ENCODE results near the gene PRKG1.

Gene PRKG1

GRCh38 chr10:51760864-51761640 is 686.8 kb downstream of the PRKG1 start:
- DNase-seq (ENCODE audit: low spot score): no peak

GRCh38 chr10:51763746-51764145 is 689.5 kb downstream of the PRKG1 start:
- DNase-seq (ENCODE audit: low spot score): no peak

GRCh38 chr10:51765284-51765971 is 691.1 kb downstream of the PRKG1 start:
- no peak for DNase-seq (ENCODE audit: low spot score)

GRCh38 chr10:51766423-51767102 is 692.3 kb downstream of the PRKG1 start:
- DNase-seq (ENCODE audit: low spot score): no peak

- no peak for DNase-seq (ENCODE audit: low spot score)
Measured at GRCh38 chr10:51767103-51767763, 692.9 kb downstream of the PRKG1 start.

- no peak for DNase-seq (ENCODE audit: low spot score)
Measured at GRCh38 chr10:51768886-51769465, 694.7 kb downstream of the PRKG1 start.

GRCh38 chr10:51770709-51771108 is 696.4 kb downstream of the PRKG1 start:
- DNase-seq (ENCODE audit: low spot score): no peak

GRCh38 chr10:51772387-51772786 is 698.1 kb downstream of the PRKG1 start:
- no peak for DNase-seq (ENCODE audit: low spot score)

- no peak for DNase-seq (ENCODE audit: low spot score)
Measured at GRCh38 chr10:51773681-51774080, 699.4 kb downstream of the PRKG1 start.

- DNase-seq (ENCODE audit: low spot score): no peak
Measured at GRCh38 chr10:51783941-51784340, 709.7 kb downstream of the PRKG1 start.

GRCh38 chr10:51786016-51786683 is 711.9 kb downstream of the PRKG1 start:
- no peak for DNase-seq (ENCODE audit: low spot score)

- no peak for DNase-seq (ENCODE audit: low spot score)
Measured at GRCh38 chr10:51786684-51787035, 712.4 kb downstream of the PRKG1 start.

GRCh38 chr10:51788273-51788672 is 714.0 kb downstream of the PRKG1 start:
- no peak for DNase-seq (ENCODE audit: low spot score)

- DNase-seq (ENCODE audit: low spot score): no peak
Measured at GRCh38 chr10:51789118-51789517, 714.8 kb downstream of the PRKG1 start.

GRCh38 chr10:51789903-51790302 is 715.6 kb downstream of the PRKG1 start:
- DNase-seq (ENCODE audit: low spot score): no peak

- DNase-seq (ENCODE audit: low spot score): no peak
Measured at GRCh38 chr10:51792678-51793077, 718.4 kb downstream of the PRKG1 start.

- no peak for DNase-seq (ENCODE audit: low spot score)
Measured at GRCh38 chr10:51800121-51800520, 725.8 kb downstream of the PRKG1 start.

GRCh38 chr10:51800725-51801424 is 726.6 kb downstream of the PRKG1 start:
- DNase-seq (ENCODE audit: low spot score): no peak

GRCh38 chr10:51802030-51802429 is 727.7 kb downstream of the PRKG1 start:
- DNase-seq (ENCODE audit: low spot score): no peak

- DNase-seq (ENCODE audit: low spot score): no peak
Measured at GRCh38 chr10:51804866-51805265, 730.6 kb downstream of the PRKG1 start.

Data from CD4-positive, alpha-beta T cell treated with Interleukin-2 at 100 ng/mL for 4 hours (primary cell).